Chondrocyte (in vitro differentiated cells): Measurements from ENCODE around the gene C19orf47. TPM values are rescaled to one million over a fixed set of nuclear protein-coding genes. Genes with fewer than 3 reads are reported as not detected.

Experiments used
- DNase-seq: peaks from one replicate; pipeline ENCODE4 v3.0.0; 2021; ENCODE audit warnings: mixed read lengths, low spot score
- H3K27ac Mint-ChIP-seq: one replicate; pipeline ENCODE4 v1.8.0; 2021; ENCODE audit warnings: mild to moderate bottlenecking, moderate library complexity, mixed read lengths; ENCODE audit not compliant: unreplicated experiment
- H3K27me3 Mint-ChIP-seq: 2 replicates; pipeline ENCODE4 v1.8.0; 2021; ENCODE audit warnings: low read depth, mixed read lengths
- H3K36me3 Mint-ChIP-seq: 2 replicates; pipeline ENCODE4 v1.8.0; 2021; ENCODE audit warnings: low read depth, mixed read lengths
- H3K4me1 Mint-ChIP-seq: 2 replicates; pipeline ENCODE4 v1.8.0; 2021; ENCODE audit warnings: low read depth, mild to moderate bottlenecking, mixed read lengths
- H3K4me3 Mint-ChIP-seq: one replicate; pipeline ENCODE4 v1.8.0; 2021; ENCODE audit warnings: mild to moderate bottlenecking, moderate library complexity, mixed read lengths; ENCODE audit not compliant: unreplicated experiment
- H3K9me3 Mint-ChIP-seq: 2 replicates; pipeline ENCODE4 v1.8.0; 2021; ENCODE audit warnings: low read depth, mixed read lengths
- CTCF ChIP-seq: fragments of 200-600 bp; sonication (generic); IDR thresholded peaks from 2 replicates; pipeline ENCODE4 v1.5.0; 2021; ENCODE audit warnings: antibody characterized with exemption, mild to moderate bottlenecking, moderate library complexity
- total RNA-seq: library from RNA; stranded (reverse); gene quantifications from 3 replicates; pipeline ENCODE4 v1.2.1, GENCODE V29; 2021

The C19orf47 gene
- total RNA-seq, 1 donor from 2014 or later, result 21.5 TPM

GRCh38 chr19:40284251-40284500 is 64.0 kb downstream of the C19orf47 start:
- no peaks in the 10 kb centered on the region for H3K27me3 Mint-ChIP-seq
- peaks cover 42% of the 10 kb centered on the region for H3K4me1 Mint-ChIP-seq
- DNase-seq, result peak; percentile 8
- no peaks in the 10 kb centered on the region for H3K36me3 Mint-ChIP-seq
- H3K27ac Mint-ChIP-seq, result peak overlapping the region; percentile 93
- no peaks in the 10 kb centered on the region for H3K9me3 Mint-ChIP-seq
- peak overlapping the region; percentile 89 for H3K4me3 Mint-ChIP-seq
- no peak for TF ChIP-seq CTCF

GRCh38 chr19:40283414-40284250 is 64.6 kb downstream of the C19orf47 start:
- H3K27me3 Mint-ChIP-seq, result no peaks in the 10 kb centered on the region
- peak overlapping the region; percentile 89 for H3K4me3 Mint-ChIP-seq
- H3K9me3 Mint-ChIP-seq, result no peaks in the 10 kb centered on the region
- TF ChIP-seq CTCF, result no peak
- peaks cover 46% of the 10 kb centered on the region for H3K4me1 Mint-ChIP-seq
- peak overlapping the region; percentile 93 for H3K27ac Mint-ChIP-seq
- no peaks in the 10 kb centered on the region for H3K36me3 Mint-ChIP-seq
- peak; percentile 59 for DNase-seq

DNA sequence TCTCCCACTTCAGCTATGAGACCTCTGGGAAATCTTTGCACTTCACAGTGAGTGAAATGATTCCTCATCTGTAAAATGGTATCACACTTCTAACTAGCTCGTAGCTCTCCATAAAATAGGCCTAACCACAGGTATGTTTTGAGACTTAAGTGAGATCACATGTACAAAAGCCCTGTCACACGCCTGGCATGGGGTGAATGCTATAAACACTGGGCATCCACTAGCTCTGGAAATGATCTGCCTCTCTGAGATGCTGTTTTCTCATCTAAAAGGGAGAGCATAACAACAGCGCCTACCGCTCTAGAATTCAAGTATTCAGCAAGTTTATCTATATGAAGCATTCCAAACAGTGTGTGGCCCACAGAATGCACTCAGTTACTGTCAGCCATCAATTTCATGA is 65.3 kb downstream of the C19orf47 start:
- H3K36me3 Mint-ChIP-seq, result no peaks in the 10 kb centered on the region
- no peak for TF ChIP-seq CTCF
- H3K9me3 Mint-ChIP-seq, result no peaks in the 10 kb centered on the region
- no peak overlapping the region for H3K27ac Mint-ChIP-seq
- DNase-seq, result no peak
- H3K4me3 Mint-ChIP-seq, result no peak overlapping the region
- peaks cover 50% of the 10 kb centered on the region for H3K4me1 Mint-ChIP-seq
- H3K27me3 Mint-ChIP-seq, result no peaks in the 10 kb centered on the region

DNA sequence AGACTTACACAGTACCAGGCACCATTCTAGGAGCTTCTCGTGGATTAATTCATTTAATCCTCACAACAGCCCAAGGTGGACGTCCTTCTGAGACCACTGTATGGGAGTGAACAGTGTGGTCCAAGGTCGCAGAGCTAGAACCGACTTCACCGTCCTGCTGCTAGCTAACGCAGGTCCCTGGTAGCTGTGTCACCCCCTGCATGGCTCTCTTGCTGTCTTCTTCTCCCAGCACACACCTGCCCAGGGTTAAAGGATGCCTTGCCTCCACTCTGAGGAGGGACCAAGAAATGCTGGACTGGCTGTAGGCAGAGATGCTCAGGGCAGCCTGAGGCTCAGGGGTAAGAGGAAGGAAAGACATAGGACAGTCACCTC is 66.0 kb downstream of the C19orf47 start:
- no peaks in the 10 kb centered on the region for H3K27me3 Mint-ChIP-seq
- no peak for TF ChIP-seq CTCF
- peak; percentile 47 for DNase-seq
- H3K4me1 Mint-ChIP-seq, result peaks cover 55% of the 10 kb centered on the region
- H3K27ac Mint-ChIP-seq, result no peak overlapping the region
- H3K36me3 Mint-ChIP-seq, result no peaks in the 10 kb centered on the region
- H3K9me3 Mint-ChIP-seq, result no peaks in the 10 kb centered on the region
- no peak overlapping the region for H3K4me3 Mint-ChIP-seq

GRCh38 chr19:40281381-40282208 is 66.6 kb downstream of the C19orf47 start:
- no peak overlapping the region for H3K27ac Mint-ChIP-seq
- TF ChIP-seq CTCF, result no peak
- H3K27me3 Mint-ChIP-seq, result no peaks in the 10 kb centered on the region
- DNase-seq, result peak; percentile 27
- no peaks in the 10 kb centered on the region for H3K36me3 Mint-ChIP-seq
- peaks cover 55% of the 10 kb centered on the region for H3K4me1 Mint-ChIP-seq
- no peak overlapping the region for H3K4me3 Mint-ChIP-seq
- no peaks in the 10 kb centered on the region for H3K9me3 Mint-ChIP-seq
